ENCODE results near the gene SETD9.

The SETD9 gene

GRCh38 chr5:56909294-56910209, at the start of gene SETD9:
Gene SETD9, plus strand, starts transcription at chr5:56909596. Its CDS starts 50 bp downstream, at chr5:56909646.
- peak; percentile 97 for DNase-seq

- DNase-seq = no peak
Observed at GRCh38 chr5:56861893-56862485, 47.4 kb upstream of the SETD9 start.

GRCh38 chr5:56862909-56863308, 46.5 kb upstream of the SETD9 start:
- no peak for DNase-seq

- DNase-seq = no peak
Observed at GRCh38 chr5:56871777-56872176, 37.6 kb upstream of the SETD9 start.

- DNase-seq = no peak
Observed at GRCh38 chr5:56873056-56873455, 36.3 kb upstream of the SETD9 start.

GRCh38 chr5:56876327-56876726, 33.1 kb upstream of the SETD9 start:
- DNase-seq = no peak

- DNase-seq = no peak
Observed at GRCh38 chr5:56881571-56881970, 27.8 kb upstream of the SETD9 start.

- no peak for DNase-seq
Observed at GRCh38 chr5:56893251-56893951, 16.0 kb upstream of the SETD9 start.

- no peak for DNase-seq
Observed at GRCh38 chr5:56896763-56897162, 12.6 kb upstream of the SETD9 start.

- no peak for DNase-seq
Observed at GRCh38 chr5:56898213-56898612, 11.2 kb upstream of the SETD9 start.

GRCh38 chr5:56900395-56900794, 9.0 kb upstream of the SETD9 start:
- DNase-seq = no peak

- DNase-seq = peak; percentile 48
Observed at GRCh38 chr5:56900858-56901578, 8.4 kb upstream of the SETD9 start.

- DNase-seq = peak; percentile 82
Observed at GRCh38 chr5:56908942-56909293, 478 bp upstream of the SETD9 start.

GRCh38 chr5:56910210-56910965, 992 bp downstream of the SETD9 start:
- DNase-seq = no peak

- DNase-seq = no peak
Observed at GRCh38 chr5:56913766-56914165, 4.4 kb downstream of the SETD9 start.

GRCh38 chr5:56914678-56915077, 5.3 kb downstream of the SETD9 start:
- no peak for DNase-seq

- no peak for DNase-seq
Observed at GRCh38 chr5:56917534-56917933, 8.1 kb downstream of the SETD9 start.

GRCh38 chr5:56918054-56918453, 8.7 kb downstream of the SETD9 start:
- no peak for DNase-seq

- DNase-seq = no peak
Observed at GRCh38 chr5:56919942-56920662, 10.7 kb downstream of the SETD9 start.

GRCh38 chr5:56922922-56923321, 13.5 kb downstream of the SETD9 start:
- DNase-seq = no peak

- DNase-seq = no peak
Observed at GRCh38 chr5:56934325-56934724, 24.9 kb downstream of the SETD9 start.

- no peak for DNase-seq
Observed at GRCh38 chr5:56938858-56939257, 29.5 kb downstream of the SETD9 start.

Measured in midbrain (tissue), 1 donor.